Measurements from ENCODE around the gene ETV3L. TPM values are rescaled to one million over a fixed set of nuclear protein-coding genes. Genes with fewer than 3 reads are reported as not detected.
"Not testable (repeated sequence)": the region's sequence is repeated elsewhere in the genome, so short reads cannot be mapped to it uniquely, and the experiment has no call there.

Gene ETV3L
- total and polyA plus RNA-seq, 2 of the 8 experiments (the other 6 are each of a cell fraction or from before 2014, with no cell fraction given) = 0.17 to 0.26 TPM

DNA sequence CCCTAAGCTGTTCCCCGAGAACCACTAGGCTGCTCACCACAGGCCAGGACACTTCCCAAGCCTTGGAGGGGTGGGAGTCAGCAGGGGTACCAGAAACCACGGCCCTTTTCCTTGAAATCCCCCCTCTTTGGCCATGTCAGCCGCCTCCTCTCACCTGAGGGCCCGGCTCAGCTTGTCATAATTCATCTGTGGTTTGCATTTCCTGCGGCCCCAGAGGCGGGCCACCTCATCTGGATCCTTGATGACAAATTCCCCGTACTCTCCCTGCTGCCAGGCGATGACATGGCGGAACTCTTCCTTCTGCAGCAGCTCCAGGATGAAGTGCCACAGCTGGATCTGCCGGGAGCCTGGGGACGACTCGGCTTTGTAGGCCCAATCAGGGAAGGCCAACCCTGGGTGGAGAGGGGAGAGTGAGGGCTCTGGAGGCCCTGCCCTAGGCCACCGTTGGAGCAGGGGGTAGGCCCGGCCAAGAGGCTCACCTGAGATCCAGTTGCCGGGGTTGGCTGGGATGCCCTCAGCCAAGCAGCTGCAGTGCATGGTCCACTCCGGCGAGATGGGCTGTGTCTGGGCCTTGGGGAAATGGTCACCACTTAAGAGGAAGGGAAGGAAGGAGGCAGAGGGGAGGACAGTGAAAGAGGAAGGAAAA is 498 bp downstream of the ETV3L start:
- H3K9me3 ChIP-seq (ENCODE audit: insufficient read depth in 2 of 2, low read depth in 1 of 2, low read length in 1 of 2); H3K4me3 ChIP-seq (ENCODE audit: extremely low read depth in 1 of 4, insufficient read depth in 2 of 4, low read depth in 3 of 4, low read length in 4 of 4); H3K79me1 ChIP-seq (ENCODE audit: low read depth, low read length); H3K79me2 ChIP-seq (ENCODE audit: control insufficient read depth in 1 of 2, insufficient read depth in 2 of 2, low read length in 2 of 2); H3K4me1 ChIP-seq (replicated peaks in 1 of 4; ENCODE audit: control insufficient read depth in 3 of 4, insufficient read depth in 4 of 4, low read length in 3 of 4); H3K4me2 ChIP-seq (ENCODE audit: insufficient read depth in 1 of 2, low read depth in 2 of 2, low read length in 2 of 2); H3K27me3 ChIP-seq (replicated peaks in 1 of 4; ENCODE audit: control insufficient read depth in 3 of 4, extremely low read depth in 1 of 4, insufficient read depth in 3 of 4, low read length in 3 of 4); H3K56ac ChIP-seq (replicated peaks; ENCODE audit: insufficient read length, low read depth, low read length); H2BK120ac ChIP-seq (replicated peaks; ENCODE audit: low read depth, low read length); H2AFZ ChIP-seq (ENCODE audit: low read length); H3K23me2 ChIP-seq (ENCODE audit: low read depth, low read length); H3K36me3 ChIP-seq (ENCODE audit: control insufficient read depth in 2 of 4, insufficient read depth in 4 of 4, low read length in 3 of 4); DNase-seq (ENCODE audit: low read depth in 1 of 2, low spot score in 2 of 2); H3K18ac ChIP-seq (ENCODE audit: extremely low read depth, low read length); H4K20me1 ChIP-seq (replicated peaks in 1 of 2; ENCODE audit: control insufficient read depth in 1 of 2, insufficient read depth in 2 of 2, low read length in 2 of 2); H2BK12ac ChIP-seq (ENCODE audit: low read depth, low read length); H2BK5ac ChIP-seq (ENCODE audit: low read depth, low read length); FAIRE-seq; H2BK20ac ChIP-seq (ENCODE audit: low read length); H3K9ac ChIP-seq (replicated peaks in 1 of 4; ENCODE audit: extremely low read depth in 1 of 4, low read depth in 3 of 4, low read length in 3 of 4); H3K23ac ChIP-seq (ENCODE audit: insufficient read length); H4K8ac ChIP-seq (ENCODE audit: extremely low read depth, insufficient read depth, low read length); H2BK15ac ChIP-seq (ENCODE audit: low read length); H3K14ac ChIP-seq (ENCODE audit: insufficient read length); H4K5ac ChIP-seq (ENCODE audit: insufficient read length, low read depth, low read length); H3K27ac ChIP-seq (ENCODE audit: low read depth, low read length); H2AK5ac ChIP-seq (ENCODE audit: low read depth, low read length); H4K91ac ChIP-seq (replicated peaks; ENCODE audit: insufficient read length, low read length): not testable (repeated sequence)
- peak overlapping the region; percentile 33 for H3K4ac ChIP-seq (replicated peaks; ENCODE audit: insufficient read length, low read depth, low read length)
- ChIA-PET CTCF (ENCODE audit: partially characterized antibody) (interaction anchor here (0.7 to 7.2 kb wide), 7 partner anchors 9 to 59 kb away, joined by 3 to 35 read pairs (median 6); no protein-coding TSS in a partner anchor), POLR2A (ENCODE audit: partially characterized antibody) (interaction anchor here (1.6 kb wide), 1 partner anchor 38 kb away, joined by 3 read pairs; no protein-coding TSS in a partner anchor)
- WGBS, 2 experiments (ENCODE audit: extremely low coverage in 1 of 2, insufficient coverage in 1 of 2, insufficient read length in 1 of 2, insufficient replicate concordance in 2 of 2, low coverage in 1 of 2, low lambda C conversion rate in 2 of 2, missing lambda C conversion rate in 1 of 2) = 83% methylated on average over 11 of the region's 17 CpGs; no CpG with 5 or more reads in 1 of the 2 experiments
